IMR-90 (cell line): Measurements from ENCODE around the gene ARHGEF33. TPM values are rescaled to one million over a fixed set of nuclear protein-coding genes. Genes with fewer than 3 reads are reported as not detected.

Experiments
- ATAC-seq: fragments of 200-7000 bp; cut with Tn5 transposase; 2 replicates; pipeline ENCODE4 v1.9.1; 2020; ENCODE audit warnings: low read depth, mild to moderate bottlenecking, moderate library complexity
- BruUV-seq: library from RNA; stranded (reverse); fragments of 400-500 nt; replicated peaks from 2 replicates; lab custom pipeline; 2021; lab: Mats Ljungman, UMichigan
- CTCF ChIA-PET: fragments of 300-600 bp; formaldehyde crosslinking; extraction: SDS; loops from one replicate; lab custom pipeline; 2021; ENCODE audit warnings: antibody characterized with exemption; lab: Yijun Ruan, JAX
- POLR2A ChIA-PET: fragments of 300-600 bp; sonication (Branson Sonifier 250); formaldehyde crosslinking; loops from one replicate; lab custom pipeline; 2022; ENCODE audit warnings: antibody characterized with exemption; ENCODE audit not compliant: unreplicated experiment; lab: Charles Lee
- DNase-seq: peaks from one replicate; pipeline ENCODE4 v3.0.0; 2013
- H2AFZ ChIP-seq: replicated peaks from 2 replicates; pipeline ENCODE3; 2013; ENCODE audit warnings: low read length, mild to moderate bottlenecking; ENCODE audit not compliant: poor library complexity
- H2AK5ac ChIP-seq: 2 replicates; pipeline ENCODE4 v1.6.1; 2013; ENCODE audit warnings: low read depth, low read length, inconsistent platforms
- H2AK9ac ChIP-seq: replicated peaks from 2 replicates; pipeline ENCODE3; 2013; ENCODE audit warnings: mild to moderate bottlenecking, low read depth, low read length, moderate library complexity; ENCODE audit not compliant: poor library complexity
- H2BK120ac ChIP-seq: 2 replicates; pipeline ENCODE4 v1.6.1; 2013; ENCODE audit warnings: low read depth, low read length, inconsistent platforms
- H2BK15ac ChIP-seq: 3 replicates; pipeline ENCODE4 v1.6.1; 2013; ENCODE audit warnings: low read depth, low read length, inconsistent platforms
- H2BK20ac ChIP-seq: 2 replicates; pipeline ENCODE4 v1.6.1; 2013; ENCODE audit warnings: low read depth, mild to moderate bottlenecking, inconsistent platforms, low read length, moderate library complexity
- H2BK5ac ChIP-seq: 2 replicates; pipeline ENCODE4 v1.6.1; 2013; ENCODE audit warnings: mild to moderate bottlenecking, low read depth, low read length, inconsistent platforms; ENCODE audit not compliant: poor library complexity, severe bottlenecking
- H3K14ac ChIP-seq: replicated peaks from 2 replicates; pipeline ENCODE4 v1.6.1; 2013; ENCODE audit warnings: low read depth, low read length, inconsistent platforms
- H3K18ac ChIP-seq: 2 replicates; pipeline ENCODE4 v1.6.1; 2013; ENCODE audit warnings: low read depth, low read length, control low read depth
- H3K23ac ChIP-seq: 2 replicates; pipeline ENCODE4 v1.6.1; 2013; ENCODE audit warnings: low read depth, low read length, inconsistent platforms
- H3K27ac ChIP-seq: 2 replicates; pipeline ENCODE4 v1.5.1; 2013; ENCODE audit warnings: mild to moderate bottlenecking, control low read depth, low read length; ENCODE audit not compliant: insufficient read depth
- H3K27me3 ChIP-seq: 2 replicates; pipeline ENCODE4 v1.6.1; 2013; ENCODE audit warnings: low read length; ENCODE audit not compliant: control insufficient read depth, insufficient read depth
- H3K36me3 ChIP-seq: 2 replicates; pipeline ENCODE4 v1.6.1; 2013; ENCODE audit warnings: low read length, mixed read lengths; ENCODE audit not compliant: control insufficient read depth, insufficient read depth
- H3K4ac ChIP-seq: 2 replicates; pipeline ENCODE4 v1.6.1; 2013; ENCODE audit warnings: low read depth, low read length, inconsistent platforms
- H3K4me1 ChIP-seq: 2 replicates; pipeline ENCODE4 v1.6.1; 2013; ENCODE audit warnings: low read length, mixed read lengths; ENCODE audit not compliant: control insufficient read depth, insufficient read depth
- H3K4me2 ChIP-seq: 2 replicates; pipeline ENCODE4 v1.6.1; 2013; ENCODE audit warnings: low read depth, mild to moderate bottlenecking, control low read depth, low read length, moderate library complexity
- H3K4me3 ChIP-seq: 2 replicates; pipeline ENCODE4 v1.5.1; 2013; ENCODE audit warnings: low read depth, mild to moderate bottlenecking, control low read depth, low read length, moderate library complexity; ENCODE audit not compliant: insufficient read depth
- H3K56ac ChIP-seq: 2 replicates; pipeline ENCODE4 v1.6.1; 2013; ENCODE audit warnings: low read length, inconsistent platforms; ENCODE audit not compliant: insufficient read depth; ENCODE audit errors: extremely low read depth
- H3K79me1 ChIP-seq, 2 experiments: 2 replicates each; pipeline ENCODE4 v1.6.1; 2013; ENCODE audit warnings: low read length in 2 of 2, inconsistent platforms in 1 of 2, low read depth in 1 of 2
- H3K9ac ChIP-seq: 2 replicates; pipeline ENCODE4 v1.6.1; 2013; ENCODE audit warnings: low read depth, low read length, control low read depth
- H3K9me1 ChIP-seq: 2 replicates; pipeline ENCODE4 v1.6.1; 2013; ENCODE audit warnings: low read length, inconsistent platforms; ENCODE audit not compliant: insufficient read depth
- H3K9me3 ChIP-seq: 2 replicates; pipeline ENCODE4 v1.6.1; 2013; ENCODE audit warnings: low read length; ENCODE audit not compliant: control insufficient read depth, insufficient read depth
- H4K20me1 ChIP-seq: 2 replicates; pipeline ENCODE4 v1.6.1; 2013; ENCODE audit warnings: low read length, inconsistent platforms; ENCODE audit not compliant: insufficient read depth
- H4K5ac ChIP-seq: 2 replicates; pipeline ENCODE4 v1.6.1; 2013; ENCODE audit warnings: mild to moderate bottlenecking, low read depth, low read length, control low read depth
- H4K8ac ChIP-seq, 2 experiments: 2 replicates each; pipeline ENCODE4 v1.6.1; 2013; ENCODE audit warnings: low read depth in 2 of 2, low read length in 2 of 2, control low read depth in 1 of 2, inconsistent platforms in 1 of 2
- H4K91ac ChIP-seq: 2 replicates; pipeline ENCODE4 v1.6.1; 2013; ENCODE audit warnings: low read depth, low read length, inconsistent platforms; ENCODE audit not compliant: insufficient read depth
- BHLHE40 ChIP-seq: fragments of 150-350 bp; IDR thresholded peaks from 2 replicates; pipeline ENCODE4 v1.6.1; 2016; ENCODE audit warnings: mild to moderate bottlenecking, low read depth, low read length
- CEBPB ChIP-seq: IDR thresholded peaks from 2 replicates; pipeline ENCODE4 v1.6.1; 2012; ENCODE audit warnings: low read depth, low read length, improper control_type of control experiment
- CHD1 ChIP-seq: IDR thresholded peaks from 2 replicates; pipeline ENCODE4 v1.6.1; 2012; ENCODE audit warnings: low read depth, low read length, improper control_type of control experiment
- FOS ChIP-seq: fragments of 150-350 bp; IDR thresholded peaks from 2 replicates; pipeline ENCODE4 v1.6.1; 2016; ENCODE audit warnings: low read depth, low read length
- MAFK ChIP-seq: IDR thresholded peaks from 2 replicates; pipeline ENCODE4 v1.6.1; 2012; ENCODE audit warnings: low read depth, low read length, improper control_type of control experiment
- MAZ ChIP-seq: IDR thresholded peaks from 2 replicates; pipeline ENCODE4 v1.6.1; 2012; ENCODE audit warnings: low read depth, mild to moderate bottlenecking, low read length, improper control_type of control experiment, moderate library complexity, borderline replicate concordance
- MXI1 ChIP-seq: IDR thresholded peaks from 2 replicates; pipeline ENCODE4 v1.6.1; 2012; ENCODE audit warnings: low read depth, mild to moderate bottlenecking, low read length, moderate library complexity, borderline replicate concordance
- NFE2L2 ChIP-seq: fragments of 150-350 bp; IDR thresholded peaks from 2 replicates; pipeline ENCODE4 v1.6.1; 2016; ENCODE audit warnings: low read depth, mild to moderate bottlenecking, low read length
- POLR2A ChIP-seq: IDR thresholded peaks from 2 replicates; pipeline ENCODE4 v1.6.1; 2012; ENCODE audit warnings: mild to moderate bottlenecking, low read depth, low read length
- RAD21 ChIP-seq: IDR thresholded peaks from 2 replicates; pipeline ENCODE4 v1.6.1; 2012; ENCODE audit warnings: low read length, improper control_type of control experiment
- RCOR1 ChIP-seq: IDR thresholded peaks from 2 replicates; pipeline ENCODE4 v1.6.1; 2012; ENCODE audit warnings: mild to moderate bottlenecking, low read length, improper control_type of control experiment; ENCODE audit not compliant: insufficient replicate concordance
- RFX5 ChIP-seq: IDR thresholded peaks from 2 replicates; pipeline ENCODE4 v1.8.0; 2012; ENCODE audit warnings: low read depth, mild to moderate bottlenecking, low read length, moderate library complexity
- SMC3 ChIP-seq: fragments of 150-350 bp; IDR thresholded peaks from 2 replicates; pipeline ENCODE4 v1.6.1; 2016; ENCODE audit warnings: low read depth, mild to moderate bottlenecking, antibody characterized with exemption, low read length, moderate library complexity
- WGBS, 2 experiments: methylation state at CpG; one replicate each; pipeline versions ENCODE4 v1.1.5 to v1.1.7; 2013; ENCODE audit warnings: missing lambda C conversion rate in 2 of 2; ENCODE audit not compliant: insufficient read length in 1 of 2; ENCODE audit errors: extremely low coverage in 2 of 2; 5-methylcytosine and 5-hydroxymethylcytosine counted together
- dilution Hi-C: fragments of 300-500 bp; cut with HindIII; formaldehyde crosslinking; loops from one replicate; pipeline ENCODE4 v1.14.3; 2018; ENCODE audit warnings: low sequenced_read_pairs; ENCODE audit not compliant: unreplicated experiment
- in situ Hi-C: fragments of 300-500 bp; cut with MboI; formaldehyde crosslinking; loops from 3 replicates; pipeline ENCODE4 v1.14.3; 2019; ENCODE audit warnings: low sequenced_read_pairs, inconsistent platforms, mixed read lengths
- intact Hi-C: fragments of 100-400 bp; cut with micrococcal nuclease; formaldehyde crosslinking; loops from 2 replicates; pipeline ENCODE4 v1.10.0; 2022
- polyA plus RNA-seq, 3 experiments: library from polyadenylated mRNA; depleted of rRNA; stranded (reverse); fragments of >200 nt; gene quantifications; 2 replicates each; pipeline ENCODE4 v1.2.3, GENCODE V29; 2012; ENCODE audit warnings: low replicate concordance in 1 of 3
- total RNA-seq: library from RNA; depleted of rRNA; stranded (reverse); fragments of >200 nt; gene quantifications from 2 replicates; pipeline ENCODE4 v1.2.3, GENCODE V29; 2012
- TF ChIP-seq, protein P1 (sequence below): conservative IDR thresholded peaks from 2 replicates; pipeline ENCODE4 v1.5.1; 2012; ENCODE audit warnings: mild to moderate bottlenecking, low read depth, low read length, improper control_type of control experiment
- TF ChIP-seq, protein P2 (sequence below): fragments of 150-350 bp; IDR thresholded peaks from 2 replicates; pipeline ENCODE4 v1.6.1; 2016; ENCODE audit warnings: low read depth, mild to moderate bottlenecking, low read length, moderate library complexity, borderline replicate concordance
- TF ChIP-seq, protein P3 (sequence below): fragments of 150-350 bp; IDR thresholded peaks from 2 replicates; pipeline ENCODE4 v1.6.1; 2017; ENCODE audit warnings: mild to moderate bottlenecking, antibody characterized with exemption, low read length, low read depth

Gene ARHGEF33
- total and polyA plus RNA-seq, 2 of the 4 experiments (the other 2 are of a cell fraction), result 0.18 to 0.21 TPM

DNA sequence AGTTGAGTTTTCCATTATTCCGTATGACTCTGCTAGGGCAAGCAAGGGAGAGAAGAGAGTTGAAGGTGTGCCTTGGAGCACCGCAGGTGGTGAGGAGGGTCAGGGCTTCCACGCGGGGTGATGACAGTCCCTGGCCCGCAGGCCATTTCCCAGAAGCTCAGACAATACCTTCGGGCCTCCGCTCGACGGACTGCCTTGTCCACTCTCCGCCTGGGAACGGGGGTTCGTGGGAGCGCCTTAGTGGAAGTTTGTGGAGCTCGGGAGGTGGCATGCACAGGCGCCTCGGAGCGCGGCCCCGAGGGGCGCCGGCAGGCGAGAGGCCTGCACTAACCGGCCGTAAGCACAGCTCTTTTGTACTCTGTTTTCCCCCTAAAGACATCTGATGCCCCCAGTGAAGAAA lies 69.8 kb downstream of the ARHGEF33 start:
- DNase-seq, result no peak
- no peaks in the 10 kb centered on the region for H4K20me1 ChIP-seq
- no peak for TF ChIP-seq NFE2L2
- TF ChIP-seq RAD21, result no peak
- TF ChIP-seq, protein P1, sequence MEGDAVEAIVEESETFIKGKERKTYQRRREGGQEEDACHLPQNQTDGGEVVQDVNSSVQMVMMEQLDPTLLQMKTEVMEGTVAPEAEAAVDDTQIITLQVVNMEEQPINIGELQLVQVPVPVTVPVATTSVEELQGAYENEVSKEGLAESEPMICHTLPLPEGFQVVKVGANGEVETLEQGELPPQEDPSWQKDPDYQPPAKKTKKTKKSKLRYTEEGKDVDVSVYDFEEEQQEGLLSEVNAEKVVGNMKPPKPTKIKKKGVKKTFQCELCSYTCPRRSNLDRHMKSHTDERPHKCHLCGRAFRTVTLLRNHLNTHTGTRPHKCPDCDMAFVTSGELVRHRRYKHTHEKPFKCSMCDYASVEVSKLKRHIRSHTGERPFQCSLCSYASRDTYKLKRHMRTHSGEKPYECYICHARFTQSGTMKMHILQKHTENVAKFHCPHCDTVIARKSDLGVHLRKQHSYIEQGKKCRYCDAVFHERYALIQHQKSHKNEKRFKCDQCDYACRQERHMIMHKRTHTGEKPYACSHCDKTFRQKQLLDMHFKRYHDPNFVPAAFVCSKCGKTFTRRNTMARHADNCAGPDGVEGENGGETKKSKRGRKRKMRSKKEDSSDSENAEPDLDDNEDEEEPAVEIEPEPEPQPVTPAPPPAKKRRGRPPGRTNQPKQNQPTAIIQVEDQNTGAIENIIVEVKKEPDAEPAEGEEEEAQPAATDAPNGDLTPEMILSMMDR, result no peak
- TF ChIP-seq CEBPB, result no peak
- TF ChIP-seq MXI1, result no peak
- TF ChIP-seq SMC3, result no peak
- TF ChIP-seq BHLHE40, result no peak
- no peak for TF ChIP-seq RCOR1
- no peak for TF ChIP-seq CHD1
- TF ChIP-seq, protein P2, sequence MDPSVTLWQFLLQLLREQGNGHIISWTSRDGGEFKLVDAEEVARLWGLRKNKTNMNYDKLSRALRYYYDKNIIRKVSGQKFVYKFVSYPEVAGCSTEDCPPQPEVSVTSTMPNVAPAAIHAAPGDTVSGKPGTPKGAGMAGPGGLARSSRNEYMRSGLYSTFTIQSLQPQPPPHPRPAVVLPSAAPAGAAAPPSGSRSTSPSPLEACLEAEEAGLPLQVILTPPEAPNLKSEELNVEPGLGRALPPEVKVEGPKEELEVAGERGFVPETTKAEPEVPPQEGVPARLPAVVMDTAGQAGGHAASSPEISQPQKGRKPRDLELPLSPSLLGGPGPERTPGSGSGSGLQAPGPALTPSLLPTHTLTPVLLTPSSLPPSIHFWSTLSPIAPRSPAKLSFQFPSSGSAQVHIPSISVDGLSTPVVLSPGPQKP, result no peak
- no peak for TF ChIP-seq MAFK
- no peak for TF ChIP-seq RFX5
- TF ChIP-seq, protein P3, sequence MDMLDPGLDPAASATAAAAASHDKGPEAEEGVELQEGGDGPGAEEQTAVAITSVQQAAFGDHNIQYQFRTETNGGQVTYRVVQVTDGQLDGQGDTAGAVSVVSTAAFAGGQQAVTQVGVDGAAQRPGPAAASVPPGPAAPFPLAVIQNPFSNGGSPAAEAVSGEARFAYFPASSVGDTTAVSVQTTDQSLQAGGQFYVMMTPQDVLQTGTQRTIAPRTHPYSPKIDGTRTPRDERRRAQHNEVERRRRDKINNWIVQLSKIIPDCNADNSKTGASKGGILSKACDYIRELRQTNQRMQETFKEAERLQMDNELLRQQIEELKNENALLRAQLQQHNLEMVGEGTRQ, result no peak
- TF ChIP-seq MAZ, result no peak
- no peak for TF ChIP-seq POLR2A
- TF ChIP-seq FOS, result no peak
- ChIA-PET POLR2A (no interaction called here), CTCF (interaction anchor here (1.5 kb wide), 1 partner anchor 12 kb away, joined by 10 read pairs; no protein-coding TSS in a partner anchor)
- peaks cover 4% of the 10 kb centered on the region; the same call in 1 of the 2 replicates for H3K9me3 ChIP-seq
- no peak overlapping the region for H2AK5ac ChIP-seq
- 85% methylated on average over 9 of the region's 24 CpGs; no CpG with 5 or more reads in 1 of the 2 experiments for WGBS, 2 experiments
- no peak overlapping the region for H3K4me2 ChIP-seq
- H2AK9ac ChIP-seq, result no peak overlapping the region
- BruUV-seq, result no TSS peak
- no peaks in the 10 kb centered on the region for H3K9me1 ChIP-seq
- no peak overlapping the region for H3K18ac ChIP-seq
- no peak overlapping the region for H2BK15ac ChIP-seq
- no peak overlapping the region for H2BK5ac ChIP-seq
- dilution Hi-C loops, result no loop called here
- no peak overlapping the region for H3K4me3 ChIP-seq
- no peaks in the 10 kb centered on the region for H3K79me1 ChIP-seq
- H3K36me3 ChIP-seq, result no peaks in the 10 kb centered on the region
- no peak overlapping the region for H3K4ac ChIP-seq
- H3K23ac ChIP-seq, result no peak overlapping the region
- H4K91ac ChIP-seq, result no peak overlapping the region
- no peak overlapping the region for H2BK120ac ChIP-seq
- intact Hi-C loops, result no loop called here
- H2BK20ac ChIP-seq, result no peak overlapping the region
- H3K9ac ChIP-seq, result no peak overlapping the region
- no peak overlapping the region for H3K56ac ChIP-seq
- no peak overlapping the region; a peak in 1 of 4 replicates for H4K8ac ChIP-seq
- H3K4me1 ChIP-seq, result no peaks in the 10 kb centered on the region; the same call in 1 of the 2 replicates
- in situ Hi-C loops, result no loop called here
- no peak overlapping the region for H3K27ac ChIP-seq
- no peak overlapping the region for H4K5ac ChIP-seq
- peak overlapping the region; percentile 88 for H2AFZ ChIP-seq
- 0 out of 2 replicates have a peak overlapping the region, but pooled peaks have one; percentile 44 for H3K14ac ChIP-seq
- ATAC-seq, result no peak
- H3K27me3 ChIP-seq, result peaks cover 11% of the 10 kb centered on the region
